Endothelial cell (in vitro differentiated cells): ENCODE measurements around the gene RPAIN. TPM values are rescaled to one million over a fixed set of nuclear protein-coding genes. Genes with fewer than 3 reads are reported as not detected.

ENCODE experiments used
- DNase-seq: peaks from one replicate; pipeline ENCODE4 v3.0.0; 2021; ENCODE audit warnings: low spot score
- H3K27ac Mint-ChIP-seq: one replicate; pipeline ENCODE4 v1.8.0; 2021; ENCODE audit warnings: mixed read lengths, inconsistent platforms; ENCODE audit not compliant: unreplicated experiment
- H3K27me3 Mint-ChIP-seq: one replicate; pipeline ENCODE4 v1.8.0; 2021; ENCODE audit warnings: mild to moderate bottlenecking, moderate library complexity, mixed read lengths, inconsistent platforms; ENCODE audit not compliant: unreplicated experiment
- H3K36me3 Mint-ChIP-seq: one replicate; pipeline ENCODE4 v1.8.0; 2021; ENCODE audit warnings: mild to moderate bottlenecking, low read depth, mixed read lengths, inconsistent platforms; ENCODE audit not compliant: unreplicated experiment
- H3K4me1 Mint-ChIP-seq: one replicate; pipeline ENCODE4 v1.8.0; 2021; ENCODE audit warnings: mild to moderate bottlenecking, mixed read lengths, inconsistent platforms; ENCODE audit not compliant: unreplicated experiment
- H3K4me3 Mint-ChIP-seq: one replicate; pipeline ENCODE4 v1.8.0; 2021; ENCODE audit warnings: mild to moderate bottlenecking, mixed read lengths, inconsistent platforms; ENCODE audit not compliant: unreplicated experiment
- H3K9me3 Mint-ChIP-seq: one replicate; pipeline ENCODE4 v1.8.0; 2021; ENCODE audit warnings: mixed read lengths, inconsistent platforms; ENCODE audit not compliant: unreplicated experiment
- total RNA-seq: library from RNA; stranded (reverse); fragmentation: NEBNext Ultra II Directional; extraction: Animal tissue kit (Norgen Biotek cat#: 25700); gene quantifications from one replicate; pipeline ENCODE4 v1.2.1, GENCODE V29; 2021; ENCODE audit not compliant: unreplicated experiment
- TF ChIP-seq, protein P1 (sequence below): fragments of 200-600 bp; sonication (generic); IDR thresholded peaks from one replicate; pipeline ENCODE4 v1.5.0; 2021; ENCODE audit warnings: antibody characterized with exemption; ENCODE audit not compliant: unreplicated experiment

The RPAIN gene
- total RNA-seq, 1 donor from 2014 or later = 47.7 TPM

DNA sequence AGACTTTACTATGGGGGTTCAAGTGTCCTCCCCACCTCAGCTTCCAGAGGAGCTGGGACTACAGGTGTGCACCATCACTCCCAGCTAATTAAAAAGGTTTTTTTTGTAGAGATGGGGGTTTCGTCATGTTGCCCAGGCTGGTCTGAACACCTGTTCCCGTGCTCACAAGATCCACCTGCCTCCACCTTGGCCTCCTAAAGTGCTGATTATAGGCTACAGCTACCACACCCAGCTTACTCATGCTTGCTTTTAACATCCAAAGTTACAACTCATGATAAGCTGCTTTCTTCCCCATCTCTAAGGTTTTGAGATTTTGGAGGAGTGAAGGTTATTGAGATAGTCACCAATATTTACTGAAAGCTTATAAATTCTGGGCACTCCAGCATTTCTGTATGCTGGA is 3.1 kb upstream of the RPAIN start:
- H3K27me3 Mint-ChIP-seq = peaks cover 2% of the 10 kb centered on the region
- peaks cover 12% of the 10 kb centered on the region for H3K4me1 Mint-ChIP-seq
- peaks cover 12% of the 10 kb centered on the region for H3K36me3 Mint-ChIP-seq
- H3K9me3 Mint-ChIP-seq = no peaks in the 10 kb centered on the region
- TF ChIP-seq, protein P1, sequence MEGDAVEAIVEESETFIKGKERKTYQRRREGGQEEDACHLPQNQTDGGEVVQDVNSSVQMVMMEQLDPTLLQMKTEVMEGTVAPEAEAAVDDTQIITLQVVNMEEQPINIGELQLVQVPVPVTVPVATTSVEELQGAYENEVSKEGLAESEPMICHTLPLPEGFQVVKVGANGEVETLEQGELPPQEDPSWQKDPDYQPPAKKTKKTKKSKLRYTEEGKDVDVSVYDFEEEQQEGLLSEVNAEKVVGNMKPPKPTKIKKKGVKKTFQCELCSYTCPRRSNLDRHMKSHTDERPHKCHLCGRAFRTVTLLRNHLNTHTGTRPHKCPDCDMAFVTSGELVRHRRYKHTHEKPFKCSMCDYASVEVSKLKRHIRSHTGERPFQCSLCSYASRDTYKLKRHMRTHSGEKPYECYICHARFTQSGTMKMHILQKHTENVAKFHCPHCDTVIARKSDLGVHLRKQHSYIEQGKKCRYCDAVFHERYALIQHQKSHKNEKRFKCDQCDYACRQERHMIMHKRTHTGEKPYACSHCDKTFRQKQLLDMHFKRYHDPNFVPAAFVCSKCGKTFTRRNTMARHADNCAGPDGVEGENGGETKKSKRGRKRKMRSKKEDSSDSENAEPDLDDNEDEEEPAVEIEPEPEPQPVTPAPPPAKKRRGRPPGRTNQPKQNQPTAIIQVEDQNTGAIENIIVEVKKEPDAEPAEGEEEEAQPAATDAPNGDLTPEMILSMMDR = no peak
- H3K27ac Mint-ChIP-seq = no peak overlapping the region
- DNase-seq = no peak
- H3K4me3 Mint-ChIP-seq = no peak overlapping the region

DNA sequence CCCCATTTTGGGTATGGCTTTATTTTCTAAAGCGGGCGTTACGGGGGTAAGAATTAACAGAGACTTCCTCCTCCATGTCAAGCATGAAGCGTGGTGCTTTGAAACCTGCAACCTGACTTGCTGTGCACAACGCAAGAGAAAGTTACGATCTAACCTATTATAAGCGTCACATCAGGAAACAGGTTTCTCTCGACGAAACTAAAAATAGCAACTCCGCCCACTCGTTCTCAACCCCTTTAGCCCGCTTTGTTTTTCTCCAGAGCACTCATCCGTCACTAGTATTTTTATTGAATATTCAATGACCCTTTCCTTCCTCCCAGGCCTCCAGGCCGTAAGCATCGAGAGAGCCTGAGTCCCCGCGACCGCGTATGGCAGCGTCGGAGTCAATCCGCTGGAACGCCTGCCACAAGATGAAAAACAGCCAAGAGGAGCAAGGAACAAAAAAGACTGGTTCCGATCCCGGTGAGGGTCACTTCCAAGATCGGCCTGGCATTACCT is 1.1 kb upstream of the RPAIN start:
- Mint-ChIP-seq H3K9me3 (no peaks in the 10 kb centered on the region), H3K27ac (peak overlapping the region; percentile 95), H3K36me3 (peaks cover 3% of the 10 kb centered on the region), H3K4me3 (peak overlapping the region; percentile 100), H3K4me1 (peaks cover 13% of the 10 kb centered on the region), H3K27me3 (peaks cover 2% of the 10 kb centered on the region)
- TF ChIP-seq, protein P1 = no peak
- no peak for DNase-seq

DNA sequence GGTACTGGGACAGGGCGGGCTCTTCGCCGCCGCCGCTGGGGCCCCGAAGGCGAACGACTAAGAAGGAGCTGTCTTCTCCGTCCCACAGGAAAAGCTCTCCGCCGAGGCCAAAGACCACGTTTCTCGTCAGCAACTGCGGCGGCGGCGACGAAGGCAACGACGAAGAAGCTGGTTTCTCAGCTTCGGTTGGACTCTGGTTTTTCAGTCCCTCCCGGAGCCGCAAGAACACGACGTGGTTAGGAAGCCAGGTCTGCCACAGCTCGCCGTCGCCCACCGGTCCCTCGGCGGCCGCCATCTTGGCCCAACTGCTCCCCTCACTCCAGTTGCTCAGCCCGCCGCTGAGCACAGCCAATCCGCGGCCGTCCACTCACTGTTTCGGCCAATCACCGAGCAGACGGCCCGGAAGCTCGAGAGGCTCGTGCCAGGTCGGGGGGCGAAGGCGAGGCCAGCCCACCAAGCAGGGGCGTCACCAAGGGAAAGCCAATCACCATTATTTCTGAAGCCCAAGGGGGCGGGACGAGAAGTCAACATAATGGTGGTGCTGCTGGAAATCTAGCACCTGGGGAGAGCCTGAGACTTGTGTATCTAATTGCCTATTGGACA is 525 bp upstream of the RPAIN start, which contains the start of gene NUP88:
Gene NUP88, minus strand, starts transcription at position 307 of the 603 bp plus-strand sequence. Its CDS starts 12 bp downstream, at position 295.
- peak within 1 kb of the TSS; percentile 100 for H3K4me3 Mint-ChIP-seq
- TF ChIP-seq, protein P1 = no peak
- peaks cover 2% of the 10 kb centered on the region for H3K27me3 Mint-ChIP-seq
- peaks cover 3% of the 10 kb centered on the region for H3K36me3 Mint-ChIP-seq
- H3K9me3 Mint-ChIP-seq = no peaks in the 10 kb centered on the region
- peak; percentile 97 for DNase-seq
- peaks cover 13% of the 10 kb centered on the region for H3K4me1 Mint-ChIP-seq
- H3K27ac Mint-ChIP-seq = peak within 1 kb of the TSS; percentile 95

DNA sequence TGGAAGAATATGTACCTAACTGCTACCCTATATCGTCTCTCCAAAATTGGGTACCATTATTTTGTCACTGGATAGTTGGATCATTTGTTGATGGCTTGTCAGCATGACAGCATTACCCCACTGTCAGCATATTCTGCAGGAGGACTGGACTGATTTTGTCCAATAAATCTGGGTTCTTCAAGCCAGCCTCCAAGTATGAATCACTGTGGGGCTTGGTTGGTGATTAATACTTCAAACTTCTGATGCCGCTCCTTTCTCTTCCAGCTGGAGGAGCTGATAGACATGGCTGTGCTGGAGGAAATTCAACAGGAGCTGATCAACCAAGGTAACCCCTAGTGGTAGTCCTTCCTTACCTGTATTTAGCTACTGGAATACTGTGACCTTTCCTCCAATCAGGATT is 2.5 kb downstream of the RPAIN start:
- Mint-ChIP-seq H3K27ac (no peak overlapping the region), H3K4me3 (no peak overlapping the region), H3K9me3 (no peaks in the 10 kb centered on the region), H3K4me1 (peaks cover 13% of the 10 kb centered on the region), H3K27me3 (peaks cover 2% of the 10 kb centered on the region), H3K36me3 (peaks cover 11% of the 10 kb centered on the region)
- TF ChIP-seq, protein P1 = no peak
- DNase-seq = no peak

DNA sequence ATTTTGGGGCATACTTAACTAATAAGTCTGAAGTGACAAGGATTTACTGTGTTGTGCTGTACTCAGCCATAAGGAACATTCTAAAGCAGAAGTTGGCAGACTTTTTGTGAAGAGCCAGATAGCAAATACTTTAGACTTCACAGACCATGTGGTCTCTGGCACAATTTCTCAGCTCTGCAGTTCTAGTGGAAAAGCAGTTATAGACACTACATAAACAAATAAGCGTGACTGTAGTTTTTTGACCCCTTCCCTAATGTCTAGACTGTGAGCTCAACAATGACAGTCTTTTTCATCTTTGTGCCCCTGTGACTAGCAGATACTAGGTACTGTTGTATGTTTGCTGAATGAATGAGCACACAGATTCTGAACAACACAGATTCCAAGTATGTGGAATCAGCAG is 4.9 kb downstream of the RPAIN start:
- H3K4me1 Mint-ChIP-seq = peaks cover 13% of the 10 kb centered on the region
- no peak overlapping the region for H3K27ac Mint-ChIP-seq
- H3K4me3 Mint-ChIP-seq = no peak overlapping the region
- TF ChIP-seq, protein P1 = no peak
- H3K9me3 Mint-ChIP-seq = no peaks in the 10 kb centered on the region
- H3K27me3 Mint-ChIP-seq = peaks cover 2% of the 10 kb centered on the region
- H3K36me3 Mint-ChIP-seq = peaks cover 24% of the 10 kb centered on the region
- no peak for DNase-seq
